ENCODE data around the gene NGLY1.

NGLY1 gene

DNA sequence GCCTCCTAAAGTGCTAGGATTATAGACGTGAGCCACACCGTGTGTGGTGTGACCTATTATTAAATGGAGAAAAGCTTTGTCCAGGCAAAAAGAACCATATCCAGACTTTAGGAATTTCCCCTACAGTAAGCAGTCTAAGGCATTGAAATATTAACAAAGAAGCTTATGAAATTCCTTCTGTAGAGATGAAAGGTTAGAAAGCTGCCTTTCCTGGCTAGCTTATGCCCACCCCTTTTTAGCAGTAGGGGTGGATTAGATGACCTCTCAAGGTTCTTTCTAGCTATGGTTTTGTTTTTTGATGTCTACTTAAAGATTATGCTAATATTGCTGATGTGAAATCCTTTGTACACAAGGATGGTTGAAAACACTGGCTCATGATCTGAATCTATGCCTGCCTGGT, 20.6 kb upstream of the NGLY1 start:
- no peak overlapping the region for H3K4me3 ChIP-seq (ENCODE audit: low read length)
- TF ChIP-seq, protein P1, sequence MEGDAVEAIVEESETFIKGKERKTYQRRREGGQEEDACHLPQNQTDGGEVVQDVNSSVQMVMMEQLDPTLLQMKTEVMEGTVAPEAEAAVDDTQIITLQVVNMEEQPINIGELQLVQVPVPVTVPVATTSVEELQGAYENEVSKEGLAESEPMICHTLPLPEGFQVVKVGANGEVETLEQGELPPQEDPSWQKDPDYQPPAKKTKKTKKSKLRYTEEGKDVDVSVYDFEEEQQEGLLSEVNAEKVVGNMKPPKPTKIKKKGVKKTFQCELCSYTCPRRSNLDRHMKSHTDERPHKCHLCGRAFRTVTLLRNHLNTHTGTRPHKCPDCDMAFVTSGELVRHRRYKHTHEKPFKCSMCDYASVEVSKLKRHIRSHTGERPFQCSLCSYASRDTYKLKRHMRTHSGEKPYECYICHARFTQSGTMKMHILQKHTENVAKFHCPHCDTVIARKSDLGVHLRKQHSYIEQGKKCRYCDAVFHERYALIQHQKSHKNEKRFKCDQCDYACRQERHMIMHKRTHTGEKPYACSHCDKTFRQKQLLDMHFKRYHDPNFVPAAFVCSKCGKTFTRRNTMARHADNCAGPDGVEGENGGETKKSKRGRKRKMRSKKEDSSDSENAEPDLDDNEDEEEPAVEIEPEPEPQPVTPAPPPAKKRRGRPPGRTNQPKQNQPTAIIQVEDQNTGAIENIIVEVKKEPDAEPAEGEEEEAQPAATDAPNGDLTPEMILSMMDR (conservative IDR thresholded peaks at IDR 0.05; ENCODE audit: low read length), result no peak

DNA sequence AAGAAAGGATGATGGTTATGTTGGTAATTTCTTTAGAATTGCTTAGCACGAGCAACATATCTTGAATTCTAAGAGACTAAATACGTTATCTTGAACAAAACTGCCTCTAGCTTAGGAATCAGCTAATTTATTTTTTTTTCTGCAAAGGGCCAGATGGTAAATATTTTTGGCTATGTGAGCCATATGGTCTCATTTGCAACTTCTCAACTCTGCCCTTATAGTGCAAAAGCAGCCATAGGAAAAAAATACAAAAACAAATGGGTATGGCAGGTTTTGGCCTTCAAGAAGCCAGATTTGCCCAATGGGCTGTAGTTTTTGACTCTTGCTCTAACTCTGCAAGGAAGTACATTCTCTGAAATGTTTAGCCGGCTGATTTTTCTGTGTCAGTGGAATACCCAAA, 18.5 kb upstream of the NGLY1 start:
- H3K4me3 ChIP-seq (ENCODE audit: low read length), result no peak overlapping the region
- no peak for DNase-seq (ENCODE audit: low read depth)
- TF ChIP-seq, protein P1 (conservative IDR thresholded peaks at IDR 0.05; ENCODE audit: low read length), result no peak

More for the DNA sequence above, 20.6 kb upstream of the NGLY1 start:
- DNase-seq (ENCODE audit: low read depth), result no peak

DNA sequence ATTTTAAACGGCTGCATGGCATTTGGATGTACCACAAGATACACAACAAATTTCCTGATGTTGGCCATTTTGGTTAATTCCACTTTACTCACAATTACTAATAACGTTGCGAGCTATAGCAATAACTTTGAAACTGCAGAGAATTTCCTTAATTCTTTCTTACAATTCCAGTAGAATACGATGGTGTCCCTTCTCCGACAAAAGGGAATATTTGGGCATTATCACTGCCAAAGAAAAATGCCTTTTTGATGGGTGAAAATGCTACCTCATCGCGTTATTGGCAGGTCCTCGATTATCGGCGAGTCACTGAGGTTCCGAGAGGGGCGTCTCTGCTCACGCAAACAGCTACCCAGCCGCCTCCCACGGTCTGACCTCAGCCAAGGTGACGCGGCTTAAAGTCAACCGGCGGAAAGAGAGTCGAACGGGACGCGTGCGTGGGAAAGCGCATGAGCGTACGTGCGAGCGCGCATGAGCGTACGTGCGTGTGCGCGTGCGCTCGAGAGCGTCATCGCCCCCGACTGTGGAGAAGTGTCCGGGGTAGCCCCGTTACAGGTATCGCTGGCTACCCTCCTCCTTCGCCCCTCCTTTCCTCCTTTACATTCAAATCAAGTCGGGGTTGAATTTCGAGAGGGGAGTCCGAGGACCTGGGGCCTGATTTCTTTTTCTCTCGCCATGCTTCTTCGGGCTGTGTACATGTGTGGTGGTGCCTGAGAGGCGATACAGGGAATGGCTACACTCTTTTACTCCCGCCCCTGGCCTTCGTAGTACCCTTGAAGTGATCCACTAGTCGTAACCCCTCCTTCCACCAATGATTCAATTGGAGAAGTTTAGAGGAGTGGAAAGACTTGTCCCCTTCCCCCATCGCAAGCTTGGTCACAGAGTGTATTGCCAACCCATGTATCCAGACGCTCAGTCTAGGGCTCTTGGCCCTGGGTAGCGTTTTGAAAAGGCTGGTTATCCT, 6.6 kb upstream of the NGLY1 start, which contains the start of gene OXSM:
Gene OXSM (plus strand): TSS at position 495 of the 961 bp plus-strand sequence. CDS start 931 bp downstream, outside the sequence.
- peak within 1 kb of the TSS; percentile 87 for H3K4me3 ChIP-seq (ENCODE audit: low read length)
- DNase-seq (ENCODE audit: low read depth), result peak; percentile 89
- TF ChIP-seq, protein P1 (conservative IDR thresholded peaks at IDR 0.05; ENCODE audit: low read length), result 0 out of 2 replicates have a peak, but pooled peaks have one; percentile 4

DNA sequence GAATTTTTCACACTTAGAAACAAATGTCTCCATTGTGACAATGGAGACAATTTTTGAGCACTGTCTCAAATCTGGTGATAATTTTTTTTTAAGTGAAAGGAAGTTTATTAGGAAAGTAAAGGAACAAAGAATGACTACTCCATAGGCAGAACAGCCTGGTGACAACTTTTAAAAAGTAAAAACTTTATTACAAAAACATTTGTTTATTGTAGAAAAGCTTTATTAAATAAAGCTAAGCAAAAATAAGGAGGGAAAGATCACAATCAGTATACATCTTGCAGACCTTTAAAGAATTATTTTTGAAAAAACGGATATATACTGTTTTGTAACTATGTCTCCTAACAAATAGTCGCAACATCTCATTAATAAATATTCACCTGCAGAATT, 6.0 kb upstream of the NGLY1 start:
- DNase-seq (ENCODE audit: low read depth), result no peak
- TF ChIP-seq, protein P1 (conservative IDR thresholded peaks at IDR 0.05; ENCODE audit: low read length), result no peak
- peak overlapping the region; percentile 87 for H3K4me3 ChIP-seq (ENCODE audit: low read length)

DNA sequence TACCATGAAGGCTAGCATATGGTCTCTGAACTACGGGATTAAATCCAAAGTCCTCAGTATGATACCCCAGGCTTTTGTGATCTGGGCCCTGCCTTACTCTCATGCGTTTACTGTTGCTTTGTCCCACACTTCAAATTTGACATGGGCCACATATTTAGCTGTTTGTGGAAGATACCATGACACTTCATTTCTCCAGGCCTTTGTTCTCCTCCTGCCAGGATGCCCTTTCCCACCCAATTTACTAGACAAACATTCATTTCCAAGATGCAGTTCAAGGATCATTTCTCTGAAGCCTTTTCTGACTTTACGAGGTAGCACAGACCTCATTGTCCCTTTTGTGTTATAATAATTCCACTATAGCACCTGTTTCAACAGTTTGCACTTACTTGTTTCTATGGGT, 4.4 kb upstream of the NGLY1 start:
- DNase-seq (ENCODE audit: low read depth), result no peak
- H3K4me3 ChIP-seq (ENCODE audit: low read length), result no peak overlapping the region
- TF ChIP-seq, protein P1 (conservative IDR thresholded peaks at IDR 0.05; ENCODE audit: low read length), result no peak

- DNase-seq (ENCODE audit: low read depth), result no peak
- TF ChIP-seq, protein P1 (conservative IDR thresholded peaks at IDR 0.05; ENCODE audit: low read length), result no peak
- H3K4me3 ChIP-seq (ENCODE audit: low read length), result no peak overlapping the region
Observed at GRCh38 chr3:25785826-25786225, 2.6 kb upstream of the NGLY1 start.

DNA sequence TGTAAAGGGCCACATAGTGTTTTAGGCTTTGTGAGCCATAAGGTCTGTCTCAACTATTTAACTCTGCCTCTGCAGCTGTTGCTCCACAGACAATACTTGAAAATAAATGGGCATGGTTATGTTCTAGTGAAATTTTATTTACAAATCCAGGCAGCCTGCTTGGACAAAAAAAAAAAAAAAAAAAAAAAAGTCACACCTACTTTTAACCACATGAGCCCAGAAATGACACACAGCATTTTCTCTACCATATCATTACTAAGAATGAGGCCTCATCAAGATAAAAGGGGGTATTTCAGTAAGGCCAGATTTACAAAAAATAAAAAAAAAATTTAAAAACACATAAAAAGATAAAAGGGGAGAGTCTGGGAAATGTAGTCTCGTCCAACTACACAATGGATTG, 1.7 kb upstream of the NGLY1 start:
- DNase-seq (ENCODE audit: low read depth), result no peak
- TF ChIP-seq, protein P1 (conservative IDR thresholded peaks at IDR 0.05; ENCODE audit: low read length), result no peak
- H3K4me3 ChIP-seq (ENCODE audit: low read length), result no peak overlapping the region
